Measurements from ENCODE around the gene CHST11.

DNA sequence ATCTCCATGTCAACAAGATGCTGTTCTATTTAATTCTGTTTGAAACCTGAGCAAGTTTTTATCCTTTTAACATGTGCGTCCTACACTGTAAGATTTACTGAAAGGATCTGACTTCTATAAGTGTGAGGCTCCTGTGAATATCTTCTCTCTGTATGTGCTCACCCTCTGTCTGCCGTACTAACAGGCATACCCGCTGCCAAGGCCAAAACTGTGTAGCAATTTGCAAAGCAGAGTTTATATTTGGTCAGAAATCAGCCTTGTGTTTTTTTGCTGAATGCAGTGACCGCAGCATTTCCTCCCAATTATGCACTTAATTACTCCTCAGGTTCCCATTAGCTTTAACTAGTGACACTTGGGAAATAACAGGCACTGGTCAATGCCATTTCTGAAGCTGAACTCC is 12.3 kb downstream of the CHST11 start:
- TF ChIP-seq SUZ12 (IDR thresholded peaks at IDR 0.05; ENCODE audit: extremely low read depth, insufficient read depth, insufficient read length) (no peak), ZNF274 (IDR thresholded peaks at IDR 0.05; ENCODE audit: low read depth, low read length) (no peak)

Data from NT2/D1 (cell line).